Tibial nerve (tissue), 4 donors: ENCODE results near the gene GLT8D2. TPM values are rescaled to one million over a fixed set of nuclear protein-coding genes. Genes with fewer than 3 reads are reported as not detected.

Experiments
- DNase-seq, 2 donors: peaks; one replicate each; pipeline ENCODE4 v3.0.0-alpha.2; 2019; ENCODE audit warnings: low spot score in 2 of 2
- H3K27ac ChIP-seq, 4 donors: fragments of 200-600 bp; sonication (generic) in 3 of 4; one replicate each; pipeline ENCODE4 v1.5.1; 2017 to 2019; ENCODE audit warnings: mild to moderate bottlenecking in 1 of 4
- H3K27me3 ChIP-seq, 2 donors: fragments of 200-600 bp; sonication (generic) in 1 of 2; one replicate each; pipeline versions ENCODE4 v1.5.1 to v1.6.0; 2017 to 2019
- H3K36me3 ChIP-seq, 3 donors: fragments of 200-600 bp; sonication (generic); one replicate each; pipeline ENCODE4 v1.5.1; 2018 to 2019
- H3K4me1 ChIP-seq, 4 donors: fragments of 200-600 bp; sonication (generic) in 3 of 4; one replicate each; pipeline ENCODE4 v1.5.1; 2017 to 2019
- H3K4me3 ChIP-seq, 4 donors: fragments of 200-600 bp; sonication (generic) in 3 of 4; one replicate each; pipeline ENCODE4 v1.5.1; 2017 to 2019; ENCODE audit warnings: mild to moderate bottlenecking in 1 of 4, moderate library complexity in 1 of 4
- H3K9me3 ChIP-seq, 4 donors: fragments of 200-600 bp; sonication (generic) in 3 of 4; one replicate each; pipeline ENCODE4 v1.5.1; 2017 to 2019
- CTCF ChIP-seq, 5 experiments: fragments of 200-600 bp in 3 of 5; fragments of 450-650 bp in 2 of 5; sonication (generic) in 3 of 5; IDR thresholded peaks; one replicate each; pipeline ENCODE4 v1.5.1; 2016 to 2019; ENCODE audit warnings: antibody characterized with exemption in 5 of 5, mild to moderate bottlenecking in 3 of 5, moderate library complexity in 2 of 5
- EP300 ChIP-seq, 2 donors: sonication (generic); formaldehyde crosslinking; IDR thresholded peaks; one replicate each; pipeline ENCODE4 v1.6.1; 2017; ENCODE audit warnings: antibody characterized with exemption in 2 of 2, mild to moderate bottlenecking in 1 of 2
- POLR2A ChIP-seq, 2 donors: fragments of 450-650 bp; IDR thresholded peaks; one replicate each; pipeline ENCODE4 v1.6.1; 2017; ENCODE audit warnings: antibody characterized with exemption in 2 of 2, mild to moderate bottlenecking in 2 of 2, moderate library complexity in 2 of 2
- WGBS, 2 donors: methylation state at CpG; one replicate each; pipeline ENCODE4 v1.1.5; 2018; 5-methylcytosine and 5-hydroxymethylcytosine counted together
- total RNA-seq, 4 donors: library from RNA; depleted of rRNA; stranded (reverse); fragments of >200 nt; gene quantifications; one replicate each; pipeline ENCODE4 v1.1.0, GENCODE V29; 2016

The GLT8D2 gene
- total RNA-seq, 4 donors from 2014 or later, result 19.8 to 32.9 (median 26.4) TPM

- no peak for DNase-seq
- 55 to 59% methylated on average over 4 of the region's 4 CpGs for WGBS, 2 donors
- Histone ChIP-seq H3K27ac (no peak overlapping the region), H3K4me1 (no peaks in the 10 kb centered on the region), H3K4me3 (no peak overlapping the region), H3K36me3 (peaks cover 0 to 16% (median 0%) of the 10 kb centered on the region in 3 donors), H3K27me3 (no peaks in the 10 kb centered on the region), H3K9me3 (no peaks in the 10 kb centered on the region)
- no peak for TF ChIP-seq CTCF (IDR thresholded peaks at IDR 0.05)
- TF ChIP-seq EP300 (IDR thresholded peaks at IDR 0.05), result no peak
- no peak for TF ChIP-seq POLR2A (IDR thresholded peaks at IDR 0.05)
These were observed 37.7 kb downstream of the GLT8D2 start for GRCh38 chr12:104012331-104012730.

- H3K4me3 ChIP-seq, result no peak overlapping the region
- H3K9me3 ChIP-seq, result no peaks in the 10 kb centered on the region
- no peak for DNase-seq
- WGBS, 2 donors, result 71 to 72% methylated on average over 6 of the region's 6 CpGs
- H3K4me1 ChIP-seq, result no peaks in the 10 kb centered on the region
- H3K36me3 ChIP-seq, result peaks cover 0 to 16% (median 0%) of the 10 kb centered on the region in 3 donors
- no peaks in the 10 kb centered on the region for H3K27me3 ChIP-seq
- TF ChIP-seq CTCF (IDR thresholded peaks at IDR 0.05) (no peak), EP300 (IDR thresholded peaks at IDR 0.05) (peak in 1 of 2 donors; percentile 38), POLR2A (IDR thresholded peaks at IDR 0.05) (no peak)
- H3K27ac ChIP-seq, result peak overlapping the region in 1 of 4 donors; percentile 9
These were observed 38.7 kb downstream of the GLT8D2 start for GRCh38 chr12:104011253-104011652.

- Histone ChIP-seq H3K9me3 (no peaks in the 10 kb centered on the region), H3K27me3 (no peaks in the 10 kb centered on the region), H3K36me3 (peaks cover 0 to 16% (median 0%) of the 10 kb centered on the region in 3 donors), H3K4me1 (no peaks in the 10 kb centered on the region), H3K4me3 (no peak overlapping the region), H3K27ac (peak overlapping the region in 1 of 4 donors; percentile 9)
- DNase-seq, result no peak
- TF ChIP-seq CTCF (IDR thresholded peaks at IDR 0.05) (no peak), EP300 (IDR thresholded peaks at IDR 0.05) (no peak), POLR2A (IDR thresholded peaks at IDR 0.05) (no peak)
- WGBS, 2 donors, result 72 to 73% methylated on average over 2 of the region's 2 CpGs
These were observed 39.3 kb downstream of the GLT8D2 start for GRCh38 chr12:104010606-104011169.

GRCh38 chr12:104010121-104010520, 39.9 kb downstream of the GLT8D2 start:
- Histone ChIP-seq H3K4me3 (no peak overlapping the region), H3K4me1 (no peaks in the 10 kb centered on the region), H3K27ac (no peak overlapping the region), H3K27me3 (no peaks in the 10 kb centered on the region), H3K9me3 (no peaks in the 10 kb centered on the region), H3K36me3 (peaks cover 0 to 16% (median 0%) of the 10 kb centered on the region in 3 donors)
- DNase-seq, result no peak
- WGBS, 2 donors, result 90 to 98% methylated on average over 4 of the region's 4 CpGs
- TF ChIP-seq EP300 (IDR thresholded peaks at IDR 0.05) (no peak), CTCF (IDR thresholded peaks at IDR 0.05) (no peak), POLR2A (IDR thresholded peaks at IDR 0.05) (no peak)

GRCh38 chr12:104006929-104007328, 43.1 kb downstream of the GLT8D2 start:
- Histone ChIP-seq H3K36me3 (peaks cover 0 to 7% (median 0%) of the 10 kb centered on the region in 3 donors), H3K4me3 (no peak overlapping the region), H3K9me3 (no peaks in the 10 kb centered on the region), H3K27ac (no peak overlapping the region), H3K27me3 (no peaks in the 10 kb centered on the region), H3K4me1 (no peaks in the 10 kb centered on the region)
- 30 to 38% methylated on average over 3 of the region's 3 CpGs for WGBS, 2 donors
- no peak for DNase-seq
- TF ChIP-seq EP300 (IDR thresholded peaks at IDR 0.05), result no peak
